Measurements from ENCODE around the gene HEPN1.

DNA sequence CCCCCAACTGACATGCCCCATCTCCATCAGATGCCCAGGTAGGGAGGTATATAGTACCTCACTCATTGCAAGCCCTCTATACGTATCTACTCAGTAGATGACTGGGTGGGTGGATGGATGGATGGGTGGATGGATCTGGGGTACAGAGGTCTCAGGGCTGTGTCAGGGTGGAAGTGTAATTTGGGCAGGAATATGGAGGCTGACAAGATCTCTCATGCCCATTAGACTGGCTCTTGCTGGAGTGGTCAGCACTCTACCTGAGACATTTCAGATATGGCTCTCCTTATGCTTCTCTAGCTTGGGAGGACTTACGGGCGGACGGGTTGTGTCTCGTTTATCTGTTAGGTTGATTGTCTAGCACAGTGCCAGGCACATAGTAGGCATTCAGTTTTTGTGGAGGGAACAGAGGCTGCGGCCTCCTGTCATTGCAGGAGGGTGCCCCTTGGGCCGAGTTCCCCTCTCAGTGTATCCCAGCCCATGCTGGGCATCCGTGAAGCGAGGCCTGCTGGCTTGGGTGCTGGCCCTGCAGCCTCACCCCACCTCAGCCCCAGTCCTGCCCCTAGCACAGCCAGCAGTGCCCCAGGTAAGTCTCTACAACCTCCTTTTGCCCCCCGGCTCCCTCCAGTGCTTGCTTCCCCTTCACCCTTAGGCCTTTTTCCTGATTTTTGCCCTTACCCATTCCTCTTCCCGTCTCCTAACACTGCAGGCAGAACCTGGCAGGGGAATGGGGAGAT, 40.1 kb upstream of the HEPN1 start:
- TF ChIP-seq, protein P1, sequence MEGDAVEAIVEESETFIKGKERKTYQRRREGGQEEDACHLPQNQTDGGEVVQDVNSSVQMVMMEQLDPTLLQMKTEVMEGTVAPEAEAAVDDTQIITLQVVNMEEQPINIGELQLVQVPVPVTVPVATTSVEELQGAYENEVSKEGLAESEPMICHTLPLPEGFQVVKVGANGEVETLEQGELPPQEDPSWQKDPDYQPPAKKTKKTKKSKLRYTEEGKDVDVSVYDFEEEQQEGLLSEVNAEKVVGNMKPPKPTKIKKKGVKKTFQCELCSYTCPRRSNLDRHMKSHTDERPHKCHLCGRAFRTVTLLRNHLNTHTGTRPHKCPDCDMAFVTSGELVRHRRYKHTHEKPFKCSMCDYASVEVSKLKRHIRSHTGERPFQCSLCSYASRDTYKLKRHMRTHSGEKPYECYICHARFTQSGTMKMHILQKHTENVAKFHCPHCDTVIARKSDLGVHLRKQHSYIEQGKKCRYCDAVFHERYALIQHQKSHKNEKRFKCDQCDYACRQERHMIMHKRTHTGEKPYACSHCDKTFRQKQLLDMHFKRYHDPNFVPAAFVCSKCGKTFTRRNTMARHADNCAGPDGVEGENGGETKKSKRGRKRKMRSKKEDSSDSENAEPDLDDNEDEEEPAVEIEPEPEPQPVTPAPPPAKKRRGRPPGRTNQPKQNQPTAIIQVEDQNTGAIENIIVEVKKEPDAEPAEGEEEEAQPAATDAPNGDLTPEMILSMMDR (IDR thresholded peaks at IDR 0.05; ENCODE audit: insufficient read depth, low read length, poor library complexity, severe bottlenecking): no peak
- TF ChIP-seq EZH2phosphoT487 (conservative IDR thresholded peaks at IDR 0.05; ENCODE audit: low read length): no peak

All from SU-DHL-6 (cell line).